ENCODE results near the gene ABCC9.
A peak's percentile ranks its signal among the peaks of the same experiment; 100 is the strongest.

ABCC9 gene

DNA sequence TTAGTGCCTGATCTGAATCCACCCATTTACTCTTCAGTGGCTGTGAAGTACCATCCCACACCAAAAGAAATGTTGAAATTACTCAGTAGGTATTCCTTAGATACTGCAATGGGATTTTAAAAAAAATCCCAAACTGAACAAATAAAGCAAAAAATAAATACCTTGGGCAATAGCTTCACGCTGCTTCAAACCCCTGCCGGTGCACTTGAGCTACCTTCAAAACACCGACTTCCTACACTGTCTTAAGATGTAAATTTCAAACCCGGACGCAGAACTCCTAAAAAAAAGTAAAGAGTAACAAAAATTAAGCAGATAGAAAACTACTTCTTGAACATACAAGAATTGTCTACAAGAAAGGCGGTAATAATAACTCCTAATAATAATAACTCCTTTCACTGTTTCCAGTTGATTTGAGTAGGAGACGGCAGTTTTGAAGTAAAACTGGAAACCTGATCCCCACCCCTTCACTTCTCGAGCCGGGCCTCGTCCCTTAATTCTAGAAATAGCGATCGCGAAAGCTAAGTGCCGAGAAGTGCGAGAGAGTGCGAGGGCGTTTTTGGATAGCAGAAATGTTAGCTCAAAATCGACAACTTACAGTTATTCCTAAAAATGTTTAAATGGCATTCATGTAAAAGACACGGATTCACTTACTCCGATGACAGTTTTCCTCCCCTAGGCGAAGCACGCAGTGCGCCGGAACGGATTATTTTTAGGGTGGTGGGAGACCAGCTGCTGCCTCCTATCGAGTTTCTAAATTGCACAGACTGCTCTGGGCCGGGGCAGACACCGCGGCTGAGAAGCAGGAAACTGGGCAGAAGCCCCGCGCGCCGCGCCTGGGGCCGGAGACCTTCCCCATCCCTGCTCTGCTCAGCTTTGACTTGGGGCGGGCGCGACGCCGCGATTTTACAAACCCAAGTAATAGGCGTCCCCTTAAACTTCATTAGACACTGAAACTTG, at the start of gene ABCC9:
Gene ABCC9 (minus strand): TSS at position 878 of the 957 bp plus-strand sequence. CDS start 4,752 bp downstream, outside the sequence.
- peak in 1 of 2 donors; percentile 1 for DNase-seq (ENCODE audit: low read depth in 1 of 2, low spot score in 1 of 2)

DNA sequence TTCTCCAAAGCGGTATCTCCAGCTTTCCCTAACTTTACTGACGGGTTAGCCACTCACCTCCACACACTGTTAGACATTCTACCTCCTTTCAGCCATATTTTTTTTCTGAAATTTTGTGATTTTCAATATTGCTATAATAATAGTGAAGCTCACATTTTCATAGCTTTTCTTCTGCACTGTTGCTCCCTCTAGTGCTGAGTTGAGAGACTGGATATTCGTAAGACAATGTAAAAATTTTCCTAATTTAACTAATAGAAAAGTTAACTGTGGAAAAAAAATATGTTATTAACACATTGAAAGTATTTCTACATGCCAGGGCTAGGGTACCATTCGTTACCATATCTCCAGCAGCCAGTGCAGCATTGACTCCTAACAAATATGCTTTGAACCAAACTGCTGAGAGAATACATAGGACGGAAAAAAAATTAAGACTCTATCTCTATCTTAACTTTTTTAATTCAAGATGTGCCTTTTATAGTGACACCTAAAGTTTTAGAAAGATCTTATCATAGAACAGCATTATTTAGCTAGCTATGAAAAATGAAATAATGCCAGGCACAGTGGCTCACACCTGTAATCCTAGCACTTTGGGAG, 48.7 kb upstream of the ABCC9 start:
- DNase-seq (ENCODE audit: low read depth in 1 of 2, low spot score in 1 of 2): no peak

DNA sequence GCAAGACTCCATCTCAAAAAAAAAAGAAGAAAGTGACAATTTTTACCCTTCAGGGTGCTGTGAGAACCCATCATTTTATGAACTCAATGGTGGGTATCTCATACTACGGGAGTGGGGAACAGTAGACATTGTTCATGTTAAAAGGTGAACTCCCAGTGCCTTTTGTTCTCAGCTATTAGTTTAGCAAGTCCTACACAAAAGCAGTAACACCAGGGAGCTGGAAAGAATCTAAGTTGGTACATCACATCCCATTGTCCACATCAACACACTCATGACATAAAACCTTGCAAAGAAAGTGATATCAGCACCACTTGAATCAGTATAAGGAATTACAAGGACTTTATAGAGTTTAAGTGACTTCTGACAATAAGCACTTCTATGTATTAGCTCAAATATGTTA, 47.4 kb upstream of the ABCC9 start:
- DNase-seq (ENCODE audit: low read depth in 1 of 2, low spot score in 1 of 2): no peak

DNA sequence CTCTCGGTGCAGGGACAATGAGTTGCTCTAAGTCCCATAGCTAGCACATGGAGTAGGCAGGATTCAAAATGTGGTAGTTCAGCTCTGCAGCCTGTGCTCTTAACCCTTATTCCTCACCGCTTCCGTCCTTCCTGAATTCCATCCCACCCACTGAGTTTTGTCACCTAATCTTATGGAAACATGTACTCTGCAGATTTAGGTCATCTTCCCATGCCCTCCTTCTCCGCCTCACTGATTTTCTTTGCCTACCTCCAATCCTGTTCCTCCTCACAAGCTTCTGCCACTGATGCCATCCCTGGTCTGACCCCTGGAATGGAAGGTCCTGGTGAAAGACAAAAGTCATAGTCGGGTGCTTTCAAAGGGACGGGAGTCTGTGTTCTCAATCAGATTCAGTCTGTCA, 46.5 kb upstream of the ABCC9 start:
- no peak for DNase-seq (ENCODE audit: low read depth in 1 of 2, low spot score in 1 of 2)

DNA sequence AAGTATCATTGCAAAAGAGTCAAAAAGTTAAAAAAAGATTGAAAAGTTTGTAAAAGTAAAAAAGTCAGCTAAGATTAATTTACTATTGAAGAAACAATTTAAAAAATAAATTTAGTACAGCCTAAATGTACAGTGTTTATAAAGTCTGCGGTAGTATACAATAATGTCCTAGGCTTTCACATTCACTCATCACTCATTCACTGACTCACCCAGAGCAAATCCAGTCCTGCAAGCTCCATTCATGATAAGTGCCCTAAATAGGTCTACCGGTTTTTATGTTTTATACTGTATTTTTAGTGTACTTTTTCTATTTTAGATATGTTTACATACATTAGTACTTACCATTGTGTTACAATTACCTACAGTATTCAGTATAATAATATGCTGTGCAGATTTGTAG, 43.9 kb upstream of the ABCC9 start:
- no peak for DNase-seq (ENCODE audit: low read depth in 1 of 2, low spot score in 1 of 2)

DNA sequence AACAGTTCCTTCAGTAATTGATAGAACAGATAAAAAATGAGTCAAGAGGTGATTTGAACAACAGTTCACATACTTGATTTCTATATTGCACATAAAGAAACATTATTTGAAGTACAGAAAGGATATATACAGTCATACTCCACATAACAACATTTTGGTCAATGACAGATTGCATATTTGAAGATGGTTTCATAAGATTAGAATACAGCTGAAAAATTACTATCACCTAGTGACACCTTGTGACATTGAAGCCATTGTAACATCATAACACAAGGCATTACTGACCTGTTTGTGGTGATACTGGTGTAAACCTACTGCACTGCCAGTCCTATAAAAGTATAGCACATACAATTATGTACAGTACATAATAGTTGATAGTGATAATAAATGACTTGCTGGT, 43.1 kb upstream of the ABCC9 start:
- no peak for DNase-seq (ENCODE audit: low read depth in 1 of 2, low spot score in 1 of 2)

DNA sequence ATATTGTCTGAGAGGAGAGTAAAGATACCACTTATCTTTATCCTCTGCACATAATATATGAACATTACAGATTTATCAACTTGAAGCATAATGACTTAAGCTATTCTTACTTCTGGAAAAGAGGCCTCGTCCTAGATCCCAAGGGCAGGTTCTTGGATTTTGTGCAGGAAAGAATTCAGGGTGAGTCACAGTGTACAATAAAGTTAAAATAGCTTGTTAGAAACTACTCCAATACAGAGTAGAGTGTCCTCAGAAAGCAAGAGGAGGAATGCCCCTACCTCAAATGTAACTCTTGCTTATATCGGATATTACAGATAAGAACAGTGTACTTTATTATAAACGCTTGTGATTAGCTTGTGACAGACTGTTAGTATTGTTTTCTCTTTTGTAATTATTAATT, 41.9 kb upstream of the ABCC9 start:
- DNase-seq (ENCODE audit: low read depth in 1 of 2, low spot score in 1 of 2): no peak

DNA sequence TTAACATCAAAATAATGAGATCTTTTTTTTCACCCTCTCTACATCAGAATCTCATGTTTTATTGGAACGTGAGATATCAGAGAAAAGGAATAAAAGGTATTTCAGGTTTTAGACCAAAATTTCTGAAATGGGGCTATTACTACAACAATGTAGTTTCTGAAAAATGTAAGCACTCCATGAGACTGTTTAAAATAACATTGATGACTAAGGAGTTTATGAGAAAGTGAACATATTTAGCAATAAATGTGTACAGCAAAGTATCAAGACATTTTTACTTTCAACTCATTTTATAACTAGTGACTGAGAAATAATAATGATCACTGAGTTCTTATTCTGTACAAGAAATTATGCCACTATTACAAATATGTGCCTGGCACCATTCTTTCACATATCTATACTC, 39.3 kb upstream of the ABCC9 start:
- no peak for DNase-seq (ENCODE audit: low read depth in 1 of 2, low spot score in 1 of 2)

DNA sequence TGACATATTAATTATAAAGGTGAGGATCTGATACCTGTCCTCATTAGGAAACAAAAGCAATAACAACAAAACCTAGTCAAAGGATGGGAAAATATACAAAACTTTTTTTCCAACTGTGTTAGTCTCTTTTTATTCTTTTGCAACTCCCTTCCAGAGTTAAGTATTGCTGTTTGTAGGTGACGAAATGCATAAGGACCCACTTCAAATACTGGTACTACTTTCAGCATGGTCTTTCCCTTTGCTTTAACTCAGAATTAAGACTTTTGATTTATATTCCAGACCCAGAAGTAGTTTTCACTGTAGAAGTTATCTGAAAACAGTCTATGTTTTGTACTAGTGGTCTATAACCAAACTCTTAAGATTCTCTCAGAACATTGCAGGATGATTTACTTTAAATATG, 34.1 kb upstream of the ABCC9 start:
- no peak for DNase-seq (ENCODE audit: low read depth in 1 of 2, low spot score in 1 of 2)

DNA sequence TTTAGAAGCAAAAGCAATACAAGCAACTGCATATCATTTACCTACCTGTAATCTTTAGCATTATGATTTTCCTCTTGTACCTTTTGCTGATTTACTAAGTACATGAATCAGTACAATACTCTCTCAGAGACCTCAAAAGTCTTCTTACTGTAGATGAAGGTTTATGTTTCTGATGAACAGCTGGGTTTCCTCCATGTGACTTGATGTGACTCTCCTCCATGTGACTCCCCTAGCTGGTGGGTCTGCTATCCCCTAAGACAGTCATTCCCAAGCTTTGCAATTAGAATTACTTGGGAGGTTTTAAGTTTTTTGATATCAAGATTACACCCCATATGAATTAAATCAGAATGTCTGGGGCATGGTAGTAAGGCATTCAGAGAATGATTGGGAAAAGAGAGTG, 32.0 kb upstream of the ABCC9 start:
- no peak for DNase-seq (ENCODE audit: low read depth in 1 of 2, low spot score in 1 of 2)

DNA sequence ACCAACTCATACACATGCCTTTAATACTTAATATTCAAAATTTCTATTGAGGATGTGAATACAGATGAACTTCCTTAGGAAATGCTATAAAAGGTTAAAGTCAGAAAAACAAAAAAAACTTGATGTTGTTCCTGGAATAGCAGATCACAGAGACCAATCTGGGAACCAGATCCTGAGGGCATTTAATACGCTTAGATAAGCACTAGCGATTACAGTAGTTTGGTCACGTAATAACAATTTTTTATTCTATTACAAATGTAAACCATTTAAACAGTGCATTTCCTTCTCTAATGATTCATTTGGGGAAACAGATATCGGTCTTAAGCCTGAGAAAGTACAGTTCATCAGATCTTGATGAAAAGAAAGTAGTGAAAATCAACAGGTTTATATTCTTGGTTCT, 30.8 kb upstream of the ABCC9 start:
- no peak for DNase-seq (ENCODE audit: low read depth in 1 of 2, low spot score in 1 of 2)

DNA sequence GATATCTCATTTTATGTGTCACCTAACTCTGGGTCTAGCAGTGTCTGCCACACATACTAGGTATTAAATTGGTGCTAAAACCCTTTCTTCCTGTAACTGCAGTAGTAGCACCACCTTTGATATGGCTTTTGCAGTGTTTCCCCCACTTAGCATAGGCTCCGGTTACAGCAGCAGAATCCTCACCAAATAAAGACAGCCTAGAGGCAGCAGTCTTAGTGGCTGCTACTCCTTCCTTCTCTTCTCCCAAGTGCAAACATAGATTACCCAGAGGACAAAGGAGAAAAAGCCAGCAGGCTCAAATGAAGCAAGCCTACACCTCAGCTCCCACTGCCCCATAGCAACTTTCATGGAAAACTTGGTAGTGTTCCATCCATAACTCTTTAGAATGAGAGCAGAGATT, 30.1 kb upstream of the ABCC9 start:
- DNase-seq (ENCODE audit: low read depth in 1 of 2, low spot score in 1 of 2): no peak

DNA sequence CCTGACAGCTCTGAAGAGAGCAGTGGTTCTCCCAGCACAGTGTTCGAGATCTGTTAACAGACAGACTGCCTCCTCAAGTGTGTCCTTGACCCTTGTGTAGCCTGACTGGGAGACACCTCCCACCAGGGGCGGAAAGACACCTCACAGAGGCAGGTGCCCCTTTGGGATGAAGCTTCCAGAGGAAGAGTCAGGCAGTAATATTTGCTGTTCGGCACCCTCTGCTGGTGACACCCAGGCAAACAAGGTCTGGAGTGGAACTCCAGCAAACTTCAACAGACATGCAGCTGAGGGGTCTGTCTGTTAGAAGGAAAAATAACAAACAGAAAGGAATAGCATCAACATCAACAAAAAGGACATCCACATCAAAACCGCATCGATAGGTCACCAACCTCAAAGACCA, 21.6 kb upstream of the ABCC9 start:
- no peak for DNase-seq (ENCODE audit: low read depth in 1 of 2, low spot score in 1 of 2)

DNA sequence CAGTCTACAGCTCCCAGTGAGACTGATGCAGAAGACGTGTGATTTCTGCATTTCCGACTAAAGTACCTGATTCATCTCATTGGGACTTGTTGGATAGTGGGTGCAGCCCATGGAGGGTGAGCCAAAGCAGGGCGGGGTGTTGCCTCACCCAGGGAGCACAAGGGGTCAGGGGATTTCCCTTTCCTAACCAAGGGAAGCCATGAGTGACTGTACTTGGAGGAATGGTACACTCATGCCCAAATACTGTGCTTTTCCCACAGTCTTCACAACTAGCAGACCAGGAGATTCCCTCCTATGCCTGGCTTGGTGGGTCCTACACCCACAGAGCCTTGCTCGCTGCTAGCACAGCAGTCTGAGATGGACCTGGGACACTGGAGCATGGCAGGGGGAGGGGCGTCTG, 21.0 kb upstream of the ABCC9 start:
- no peak for DNase-seq (ENCODE audit: low read depth in 1 of 2, low spot score in 1 of 2)

DNA sequence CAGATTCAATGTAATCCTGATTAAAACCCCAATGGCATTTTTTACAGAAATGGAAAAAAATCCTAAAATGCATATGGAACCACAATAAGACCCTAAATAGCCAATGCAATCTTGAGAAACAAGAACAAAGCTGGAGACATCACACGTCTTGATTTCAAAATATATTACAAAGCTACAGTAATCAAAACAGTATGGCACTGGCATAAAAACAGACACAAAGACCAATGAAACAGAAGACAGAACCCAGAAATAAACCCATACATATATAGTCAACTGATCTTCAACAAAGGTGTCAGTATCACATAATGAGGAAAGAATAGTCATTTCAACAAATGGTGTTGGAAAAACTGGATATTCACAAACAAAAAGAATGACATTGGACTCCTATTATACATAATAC, 9.4 kb upstream of the ABCC9 start:
- DNase-seq (ENCODE audit: low read depth in 1 of 2, low spot score in 1 of 2): no peak

DNA sequence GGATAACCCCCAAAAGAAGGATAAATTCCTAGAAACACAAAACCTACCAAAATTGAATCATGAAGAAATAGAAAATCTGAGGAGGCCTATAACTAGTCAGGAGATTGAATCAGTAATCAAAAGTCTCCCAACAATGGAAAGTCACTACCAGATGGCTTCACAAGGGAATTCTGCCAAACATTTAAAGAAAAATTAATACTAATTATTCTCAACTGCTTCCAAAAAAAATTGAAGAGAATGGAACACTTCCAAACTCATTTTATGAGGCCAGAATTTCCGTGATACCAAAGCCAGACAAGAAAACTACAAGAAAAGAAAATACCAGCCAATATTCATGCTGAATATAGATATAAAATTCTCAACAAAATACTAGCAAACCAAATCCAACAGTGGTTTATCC, 7.8 kb upstream of the ABCC9 start:
- DNase-seq (ENCODE audit: low read depth in 1 of 2, low spot score in 1 of 2): no peak

DNA sequence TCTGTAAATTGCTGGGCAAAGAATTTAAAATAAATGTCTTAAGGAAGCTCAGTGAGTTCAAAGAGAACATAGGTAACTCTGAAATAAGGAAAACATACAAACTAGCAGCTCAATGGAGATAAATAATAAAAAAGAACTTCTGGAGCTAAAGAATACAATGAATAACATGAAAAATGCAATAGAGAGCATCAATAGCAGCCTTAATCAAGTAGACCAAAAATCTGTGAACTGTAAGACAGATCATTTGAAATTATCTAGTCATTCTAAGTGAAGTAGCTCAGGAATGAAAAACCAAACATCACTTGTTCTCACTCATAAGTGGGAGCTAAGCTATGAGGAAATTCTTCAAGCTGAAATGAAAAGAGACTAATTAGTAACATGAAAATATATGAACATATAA, 5.8 kb upstream of the ABCC9 start:
- no peak for DNase-seq (ENCODE audit: low read depth in 1 of 2, low spot score in 1 of 2)

DNA sequence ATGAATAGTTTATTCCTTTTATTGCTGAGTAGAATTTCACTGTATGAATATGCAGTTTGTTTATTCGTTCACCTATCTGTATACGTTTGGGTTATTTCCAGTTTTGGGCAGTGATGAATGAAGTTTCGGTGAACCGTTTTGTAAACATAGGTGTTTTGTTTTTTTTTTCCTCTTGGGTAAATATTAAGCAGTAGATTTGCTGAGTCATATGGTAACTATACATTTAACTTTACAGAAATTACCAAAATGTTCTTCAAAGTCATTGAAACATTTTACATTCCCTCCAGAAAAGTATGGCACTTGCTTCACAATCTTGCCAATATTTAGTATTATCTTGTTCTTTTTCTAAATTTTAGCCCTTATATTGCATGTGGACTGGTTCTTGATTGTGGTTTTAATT, 3.8 kb upstream of the ABCC9 start:
- DNase-seq (ENCODE audit: low read depth in 1 of 2, low spot score in 1 of 2): no peak

DNA sequence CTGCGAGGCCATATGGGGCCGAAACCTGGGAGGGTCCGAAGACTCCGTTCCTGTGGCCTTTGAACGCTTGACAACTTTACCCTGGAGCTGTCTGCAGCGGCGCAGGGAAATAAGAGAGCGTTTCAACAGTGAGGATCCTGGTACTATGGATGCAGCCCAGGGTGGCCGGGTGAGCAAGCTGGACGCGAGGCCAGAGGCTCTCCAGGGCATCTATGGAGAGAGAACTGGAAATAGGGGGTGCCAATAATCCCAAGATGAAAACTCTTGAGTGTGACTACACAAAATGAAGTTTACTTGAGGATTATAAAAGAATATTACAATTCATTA, 1.1 kb upstream of the ABCC9 start:
- DNase-seq (ENCODE audit: low read depth in 1 of 2, low spot score in 1 of 2): no peak

DNA sequence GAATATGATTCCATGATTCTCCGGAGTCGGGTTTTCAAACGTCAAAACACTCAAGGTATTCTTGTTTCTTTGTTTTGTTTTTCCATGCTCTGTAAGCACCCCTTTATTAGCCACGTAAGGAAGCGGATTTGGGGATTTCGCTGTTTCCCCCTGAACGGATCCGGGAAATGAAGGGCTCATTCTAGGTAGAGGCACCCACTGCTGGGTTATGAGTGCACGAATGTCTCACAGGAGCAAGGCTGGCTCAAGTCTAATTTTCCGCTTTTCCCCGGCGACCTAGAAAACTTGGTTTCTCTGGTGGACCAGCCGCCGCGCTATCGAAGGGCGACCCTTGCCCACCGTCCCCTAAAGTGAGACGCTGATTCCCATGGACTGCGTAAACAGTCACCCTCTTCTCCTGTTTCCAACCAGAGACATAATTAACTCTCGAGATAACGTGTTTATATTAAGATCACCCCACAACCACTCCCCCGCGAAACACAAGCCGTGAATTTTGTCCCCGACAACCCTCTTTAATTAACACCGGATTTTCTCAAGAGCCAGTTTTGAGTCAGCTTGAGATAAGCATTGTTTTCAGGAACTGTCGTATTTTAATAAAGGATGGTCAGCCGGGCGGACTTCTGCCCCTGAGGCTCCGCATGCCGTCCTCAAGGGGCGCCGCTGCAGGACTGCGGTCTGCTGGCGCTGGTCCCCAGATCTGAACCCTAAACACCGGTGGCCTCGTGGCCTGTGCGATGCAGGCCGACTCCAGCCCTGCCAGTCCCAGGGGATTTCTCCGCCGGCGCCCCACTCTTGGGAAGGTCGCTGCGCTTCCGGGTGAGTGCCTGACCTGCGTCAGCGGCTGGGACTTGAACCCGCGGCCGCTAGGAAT, 515 bp upstream of the ABCC9 start:
- DNase-seq (ENCODE audit: low read depth in 1 of 2, low spot score in 1 of 2): no peak

DNA sequence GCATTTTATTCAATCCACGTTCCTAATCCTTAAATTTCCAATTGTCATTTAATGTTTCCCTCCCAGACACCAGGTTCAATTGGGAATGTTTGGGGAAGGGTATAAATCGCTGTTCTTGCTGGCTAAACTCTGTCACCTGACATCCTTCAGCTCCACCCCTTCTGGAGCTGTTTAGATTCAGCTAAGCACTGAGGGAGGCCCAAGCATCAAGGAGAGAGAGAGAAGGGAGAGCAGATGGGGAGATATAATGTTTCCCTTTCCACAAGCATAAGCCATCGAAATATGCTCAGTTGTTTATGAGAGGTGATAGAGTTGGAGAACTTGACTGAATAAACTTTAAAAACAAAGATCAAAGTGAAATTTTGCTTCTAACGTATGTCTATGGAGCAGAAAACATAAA, 1.8 kb downstream of the ABCC9 start:
- DNase-seq (ENCODE audit: low read depth in 1 of 2, low spot score in 1 of 2): no peak

DNA sequence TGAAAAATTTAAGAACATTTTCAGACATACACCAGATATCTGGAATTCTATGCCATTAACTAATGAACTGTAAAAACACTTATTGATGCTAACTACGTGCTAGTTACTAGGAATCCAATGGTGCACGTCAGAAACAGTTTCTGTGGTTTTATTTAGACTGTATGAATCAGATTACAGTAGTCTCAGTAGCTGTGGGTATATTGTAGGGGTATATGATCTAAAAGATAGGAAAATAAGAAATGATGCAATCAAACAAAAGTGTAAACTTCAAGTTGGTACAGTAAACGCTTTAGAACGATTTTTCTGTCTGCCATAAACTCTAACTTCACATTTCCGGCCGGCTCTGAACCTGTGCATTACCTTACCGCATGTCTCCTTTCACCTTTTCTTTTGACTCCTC, 2.3 kb downstream of the ABCC9 start:
- DNase-seq (ENCODE audit: low read depth in 1 of 2, low spot score in 1 of 2): no peak
